Suprapubic skin (tissue), 4 donors: ENCODE data around the gene OR10H2. TPM values are rescaled to one million over a fixed set of nuclear protein-coding genes. Genes with fewer than 3 reads are reported as not detected.

Experiments
- DNase-seq, 2 donors: peaks; one replicate each; pipeline ENCODE4 v3.0.0-alpha.2; 2019; ENCODE audit warnings: low spot score in 2 of 2
- H3K27ac ChIP-seq: fragments of 200-600 bp; sonication (generic); one replicate; pipeline ENCODE4 v1.5.1; 2019
- H3K27me3 ChIP-seq: fragments of 200-600 bp; sonication (generic); one replicate; pipeline ENCODE4 v1.5.1; 2019
- H3K36me3 ChIP-seq: fragments of 200-600 bp; sonication (generic); one replicate; pipeline ENCODE4 v1.5.1; 2019
- H3K4me1 ChIP-seq: fragments of 200-600 bp; sonication (generic); one replicate; pipeline ENCODE4 v1.5.1; 2019
- H3K4me3 ChIP-seq: fragments of 200-600 bp; sonication (generic); one replicate; pipeline ENCODE4 v1.5.1; 2019; ENCODE audit warnings: mild to moderate bottlenecking
- H3K9me3 ChIP-seq: fragments of 200-600 bp; sonication (generic); one replicate; pipeline ENCODE4 v1.5.1; 2019
- EP300 ChIP-seq: sonication (generic); formaldehyde crosslinking; IDR thresholded peaks from one replicate; pipeline ENCODE4 v1.6.1; 2017; ENCODE audit warnings: antibody characterized with exemption
- POLR2A ChIP-seq, 2 donors: fragments of 450-650 bp; IDR thresholded peaks; one replicate each; pipeline ENCODE4 v1.6.1; 2017; ENCODE audit warnings: antibody characterized with exemption in 2 of 2, mild to moderate bottlenecking in 2 of 2, moderate library complexity in 2 of 2
- POLR2AphosphoS5 ChIP-seq, 3 donors: sonication (generic); formaldehyde crosslinking; IDR thresholded peaks; one replicate each; pipeline ENCODE4 v1.6.1; 2017; ENCODE audit warnings: antibody characterized with exemption in 3 of 3
- WGBS: methylation state at CpG from one replicate; pipeline ENCODE4 v1.1.5; 2018; 5-methylcytosine and 5-hydroxymethylcytosine counted together
- total RNA-seq, 4 donors: library from RNA; depleted of rRNA; stranded (reverse); fragments of >200 nt; gene quantifications; one replicate each; pipeline ENCODE4 v1.1.0, GENCODE V29; 2016
- TF ChIP-seq, protein P1 (sequence below), 2 donors: fragments of 200-600 bp in 1 of 2; fragments of 450-650 bp in 1 of 2; sonication (generic) in 1 of 2; IDR thresholded peaks; one replicate each; pipeline ENCODE4 v1.5.1; 2016 to 2019; ENCODE audit warnings: antibody characterized with exemption in 2 of 2, mild to moderate bottlenecking in 1 of 2, moderate library complexity in 1 of 2

The OR10H2 gene
- total RNA-seq, 4 donors from 2014 or later = not detected

DNA sequence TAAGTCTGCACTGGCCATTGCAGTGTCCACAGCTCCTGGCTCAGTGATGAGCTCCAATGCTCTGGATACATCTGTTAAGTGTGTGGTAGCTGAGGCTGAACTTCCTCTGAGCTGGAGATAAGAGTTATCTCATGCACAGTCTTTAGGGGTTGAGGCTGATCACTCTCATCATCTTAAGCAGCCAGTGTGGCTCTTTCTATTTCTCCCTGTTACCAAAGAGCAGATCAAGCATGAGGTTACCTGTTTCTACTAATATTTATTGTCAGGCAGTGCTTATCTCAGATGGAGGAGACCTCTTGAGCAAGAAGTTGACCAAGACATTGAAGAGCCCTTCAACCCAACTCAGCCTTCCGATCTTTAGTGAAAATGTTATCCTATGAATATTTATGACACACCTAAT is 6.6 kb upstream of the OR10H2 start:
- H3K4me1 ChIP-seq = peaks cover 3% of the 10 kb centered on the region
- DNase-seq = no peak
- WGBS = 93% methylated on average over 1 of the region's 1 CpG
- H3K27ac ChIP-seq = no peak overlapping the region
- TF ChIP-seq, protein P1, sequence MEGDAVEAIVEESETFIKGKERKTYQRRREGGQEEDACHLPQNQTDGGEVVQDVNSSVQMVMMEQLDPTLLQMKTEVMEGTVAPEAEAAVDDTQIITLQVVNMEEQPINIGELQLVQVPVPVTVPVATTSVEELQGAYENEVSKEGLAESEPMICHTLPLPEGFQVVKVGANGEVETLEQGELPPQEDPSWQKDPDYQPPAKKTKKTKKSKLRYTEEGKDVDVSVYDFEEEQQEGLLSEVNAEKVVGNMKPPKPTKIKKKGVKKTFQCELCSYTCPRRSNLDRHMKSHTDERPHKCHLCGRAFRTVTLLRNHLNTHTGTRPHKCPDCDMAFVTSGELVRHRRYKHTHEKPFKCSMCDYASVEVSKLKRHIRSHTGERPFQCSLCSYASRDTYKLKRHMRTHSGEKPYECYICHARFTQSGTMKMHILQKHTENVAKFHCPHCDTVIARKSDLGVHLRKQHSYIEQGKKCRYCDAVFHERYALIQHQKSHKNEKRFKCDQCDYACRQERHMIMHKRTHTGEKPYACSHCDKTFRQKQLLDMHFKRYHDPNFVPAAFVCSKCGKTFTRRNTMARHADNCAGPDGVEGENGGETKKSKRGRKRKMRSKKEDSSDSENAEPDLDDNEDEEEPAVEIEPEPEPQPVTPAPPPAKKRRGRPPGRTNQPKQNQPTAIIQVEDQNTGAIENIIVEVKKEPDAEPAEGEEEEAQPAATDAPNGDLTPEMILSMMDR (IDR thresholded peaks at IDR 0.05) = no peak
- H3K9me3 ChIP-seq = no peaks in the 10 kb centered on the region
- H3K36me3 ChIP-seq = no peaks in the 10 kb centered on the region
- H3K27me3 ChIP-seq = peaks cover 58% of the 10 kb centered on the region
- H3K4me3 ChIP-seq = no peak overlapping the region

DNA sequence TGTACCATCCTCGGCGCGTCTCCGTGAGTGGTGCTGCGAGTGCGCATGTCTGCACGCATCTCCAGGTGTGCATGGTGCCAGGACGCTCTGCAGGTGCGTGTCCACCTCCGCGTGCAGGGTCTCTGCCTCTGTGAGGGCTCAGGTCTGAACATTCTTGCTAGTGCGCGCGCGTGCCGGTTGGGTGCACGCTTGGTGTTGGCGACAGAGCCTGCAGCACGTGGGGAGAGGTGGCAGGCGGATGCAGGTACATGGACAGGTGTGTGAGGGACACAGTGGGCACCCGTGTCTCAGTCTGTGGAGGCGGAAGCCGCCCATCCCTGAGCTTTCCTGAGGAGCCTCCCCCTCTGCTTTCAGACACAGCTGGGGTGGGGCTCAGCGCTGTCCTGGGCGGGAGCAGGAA is 4.9 kb upstream of the OR10H2 start:
- Histone ChIP-seq H3K4me3 (peak overlapping the region; percentile 4), H3K4me1 (peaks cover 3% of the 10 kb centered on the region), H3K27ac (no peak overlapping the region), H3K36me3 (no peaks in the 10 kb centered on the region), H3K27me3 (peaks cover 53% of the 10 kb centered on the region), H3K9me3 (no peaks in the 10 kb centered on the region)
- no peak for DNase-seq
- 21% methylated on average over 20 of the region's 25 CpGs for WGBS
- TF ChIP-seq POLR2A (IDR thresholded peaks at IDR 0.05) = no peak
- no peak for TF ChIP-seq EP300
- TF ChIP-seq POLR2AphosphoS5 (IDR thresholded peaks at IDR 0.05) = no peak
- TF ChIP-seq, protein P1 (IDR thresholded peaks at IDR 0.05) = no peak

DNA sequence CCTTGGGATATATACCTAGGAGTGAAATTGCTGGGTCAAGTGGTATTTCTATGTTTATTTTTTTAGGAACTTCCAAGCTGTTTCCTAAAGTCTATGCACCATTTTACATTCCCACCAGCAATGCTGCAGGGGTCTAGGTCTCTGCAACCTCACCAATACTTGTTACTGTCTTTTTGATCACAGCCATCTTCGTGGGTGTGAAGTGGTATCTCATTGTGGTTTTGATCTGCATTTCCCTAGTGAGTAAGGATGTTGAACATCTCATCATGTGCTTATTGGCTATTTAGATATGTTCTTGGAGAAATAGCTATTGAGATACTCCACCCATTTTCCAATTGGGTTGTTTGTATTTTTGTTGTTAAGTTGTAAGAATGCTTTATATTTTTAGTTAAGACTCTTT is 2.7 kb downstream of the OR10H2 start:
- Histone ChIP-seq H3K4me3 (no peak overlapping the region), H3K9me3 (no peaks in the 10 kb centered on the region), H3K4me1 (no peaks in the 10 kb centered on the region), H3K27me3 (peaks cover 10% of the 10 kb centered on the region), H3K36me3 (no peaks in the 10 kb centered on the region), H3K27ac (no peak overlapping the region)
- 50% methylated on average over 1 of the region's 1 CpG for WGBS
- TF ChIP-seq EP300 (no peak), POLR2AphosphoS5 (IDR thresholded peaks at IDR 0.05) (no peak), POLR2A (IDR thresholded peaks at IDR 0.05) (no peak)
- TF ChIP-seq, protein P1 (IDR thresholded peaks at IDR 0.05) = no peak
- DNase-seq = no peak

DNA sequence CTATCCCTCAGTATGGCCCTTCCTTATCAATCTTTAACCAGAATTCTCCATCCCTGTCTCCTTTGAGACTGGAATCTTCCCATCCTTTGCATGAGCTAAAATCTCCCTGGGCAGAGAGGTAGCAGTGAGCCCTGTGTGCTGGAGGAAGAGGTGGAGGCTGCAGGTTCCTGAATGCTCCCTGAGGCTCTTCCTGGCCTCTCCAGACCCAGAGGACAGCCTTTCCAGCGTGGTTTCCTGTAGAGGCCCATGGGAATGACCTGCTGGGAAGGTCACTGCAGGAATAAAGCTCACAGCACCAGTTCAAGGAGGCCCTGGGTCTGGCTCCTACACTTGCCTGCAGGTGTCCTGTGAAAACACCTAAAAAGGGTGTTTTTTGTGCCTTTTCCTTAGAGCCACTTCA is 4.6 kb downstream of the OR10H2 start:
- Histone ChIP-seq H3K27me3 (no peaks in the 10 kb centered on the region), H3K36me3 (no peaks in the 10 kb centered on the region), H3K4me3 (no peak overlapping the region), H3K27ac (no peak overlapping the region), H3K9me3 (no peaks in the 10 kb centered on the region), H3K4me1 (no peaks in the 10 kb centered on the region)
- TF ChIP-seq POLR2A (IDR thresholded peaks at IDR 0.05) (no peak), POLR2AphosphoS5 (IDR thresholded peaks at IDR 0.05) (no peak), EP300 (no peak)
- TF ChIP-seq, protein P1 (IDR thresholded peaks at IDR 0.05) = no peak
- no peak for DNase-seq
- 40% methylated on average over 1 of the region's 1 CpG for WGBS

DNA sequence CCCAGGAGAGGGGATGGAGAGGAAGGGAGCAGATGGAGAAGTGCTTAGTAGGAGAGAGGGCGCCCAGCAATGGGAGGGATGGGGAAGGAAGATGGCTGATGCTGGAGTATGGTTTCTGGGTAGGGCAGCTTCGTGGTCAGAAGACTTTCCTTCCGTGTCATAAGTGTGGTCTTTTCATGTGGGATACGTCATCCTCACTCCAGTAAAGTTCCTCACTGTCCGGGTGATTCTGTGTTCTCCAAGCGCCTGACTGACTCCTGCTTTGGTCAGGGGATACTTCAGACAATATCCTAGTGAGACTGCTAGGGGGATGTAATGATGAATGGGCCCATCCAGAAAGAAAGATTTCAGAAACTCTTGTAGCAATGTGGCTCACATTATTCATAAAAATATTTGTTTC is 6.1 kb downstream of the OR10H2 start:
- no peak for DNase-seq
- H3K4me3 ChIP-seq = no peak overlapping the region
- H3K36me3 ChIP-seq = no peaks in the 10 kb centered on the region
- H3K27ac ChIP-seq = no peak overlapping the region
- no peaks in the 10 kb centered on the region for H3K27me3 ChIP-seq
- H3K4me1 ChIP-seq = no peaks in the 10 kb centered on the region
- no peak for TF ChIP-seq POLR2A (IDR thresholded peaks at IDR 0.05)
- TF ChIP-seq EP300 = no peak
- TF ChIP-seq POLR2AphosphoS5 (IDR thresholded peaks at IDR 0.05) = no peak
- TF ChIP-seq, protein P1 (IDR thresholded peaks at IDR 0.05) = no peak
- H3K9me3 ChIP-seq = no peaks in the 10 kb centered on the region
- whole genome bisulfite sequencing = 65% methylated on average over 6 of the region's 6 CpGs
